Upper lobe of right lung (tissue), 1 donor: Measurements from ENCODE around the gene ETHE1. TPM values are rescaled to one million over a fixed set of nuclear protein-coding genes. Genes with fewer than 3 reads are reported as not detected.

Experiments used
- ATAC-seq: fragments of 200-7000 bp; cut with Tn5 transposase; one replicate; pipeline ENCODE4 v1.9.1; 2020; ENCODE audit warnings: mild to moderate bottlenecking, moderate library complexity
- DNase-seq: peaks from one replicate; pipeline ENCODE4 v3.0.0-alpha.2; 2020
- H3K27ac ChIP-seq: fragments of 200-600 bp; one replicate; pipeline ENCODE4 v1.8.0; 2022
- H3K27me3 ChIP-seq: fragments of 200-600 bp; one replicate; pipeline ENCODE4 v1.8.0; 2022; ENCODE audit warnings: mild to moderate bottlenecking
- H3K36me3 ChIP-seq: fragments of 200-600 bp; one replicate; pipeline ENCODE4 v1.8.0; 2022
- H3K4me1 ChIP-seq: fragments of 200-600 bp; one replicate; pipeline ENCODE4 v1.8.0; 2022
- H3K4me3 ChIP-seq: fragments of 200-600 bp; one replicate; pipeline ENCODE4 v1.8.0; 2022; ENCODE audit warnings: mild to moderate bottlenecking
- H3K9me3 ChIP-seq: fragments of 200-600 bp; one replicate; pipeline ENCODE4 v1.8.0; 2022
- CTCF ChIP-seq: fragments of 200-600 bp; IDR thresholded peaks from one replicate; pipeline ENCODE4 v1.8.0; 2022; ENCODE audit warnings: antibody characterized with exemption
- intact Hi-C: fragments of 100-400 bp; cut with DNase I; formaldehyde crosslinking; loops from one replicate; pipeline ENCODE4 v1.11.0; 2022
- total RNA-seq: library from RNA; stranded (reverse); fragmentation: NEBNext Ultra II Directional; extraction: Animal tissue kit (Norgen Biotek cat#: 25700); gene quantifications from one replicate; pipeline ENCODE4 v1.2.1, GENCODE V29; 2021
- donor health status: DM: no; HTN: yes; CAD: no; lungs with severe emphysema.

Gene ETHE1
- total RNA-seq, 1 donor from 2014 or later, result 34.6 TPM

GRCh38 chr19:43562698-43563241 lies 35.8 kb upstream of the ETHE1 start:
- no peaks in the 10 kb centered on the region for H3K27me3 ChIP-seq
- DNase-seq (peak; percentile 89), ATAC-seq (peak; percentile 93)
- H3K4me1 ChIP-seq, result peaks cover 17% of the 10 kb centered on the region
- H3K36me3 ChIP-seq, result peaks cover 24% of the 10 kb centered on the region
- TF ChIP-seq CTCF, result no peak
- no peaks in the 10 kb centered on the region for H3K9me3 ChIP-seq
- H3K27ac ChIP-seq, result peak overlapping the region; percentile 83
- no peak overlapping the region for H3K4me3 ChIP-seq
- intact Hi-C loops, result no loop called here

- Histone ChIP-seq H3K27ac (peak overlapping the region; percentile 83), H3K4me3 (no peak overlapping the region), H3K9me3 (no peaks in the 10 kb centered on the region), H3K27me3 (no peaks in the 10 kb centered on the region), H3K4me1 (peaks cover 17% of the 10 kb centered on the region), H3K36me3 (peaks cover 27% of the 10 kb centered on the region)
- DNase-seq (no peak), ATAC-seq (peak; percentile 7)
- intact Hi-C loops, result no loop called here
- TF ChIP-seq CTCF, result no peak
Observed at GRCh38 chr19:43562226-43562697, 35.3 kb upstream of the ETHE1 start.

- ATAC-seq (no peak), DNase-seq (no peak)
- no peaks in the 10 kb centered on the region for H3K27me3 ChIP-seq
- peaks cover 29% of the 10 kb centered on the region for H3K36me3 ChIP-seq
- intact Hi-C loops, result no loop called here
- no peak for TF ChIP-seq CTCF
- H3K27ac ChIP-seq, result peak overlapping the region; percentile 83
- H3K4me3 ChIP-seq, result no peak overlapping the region
- H3K9me3 ChIP-seq, result no peaks in the 10 kb centered on the region
- peaks cover 17% of the 10 kb centered on the region for H3K4me1 ChIP-seq
Observed at GRCh38 chr19:43561139-43561970, 34.4 kb upstream of the ETHE1 start.

GRCh38 chr19:43560687-43561086 lies 33.7 kb upstream of the ETHE1 start:
- H3K4me1 ChIP-seq, result peaks cover 17% of the 10 kb centered on the region
- no peak overlapping the region for H3K4me3 ChIP-seq
- H3K27ac ChIP-seq, result peak overlapping the region; percentile 6
- no peak for ATAC-seq
- TF ChIP-seq CTCF, result no peak
- DNase-seq, result no peak
- no peaks in the 10 kb centered on the region for H3K9me3 ChIP-seq
- no peaks in the 10 kb centered on the region for H3K27me3 ChIP-seq
- peaks cover 29% of the 10 kb centered on the region for H3K36me3 ChIP-seq
- intact Hi-C loops, result no loop called here

GRCh38 chr19:43555185-43555770 lies 28.3 kb upstream of the ETHE1 start:
- peaks cover 37% of the 10 kb centered on the region for H3K36me3 ChIP-seq
- no peak overlapping the region for H3K27ac ChIP-seq
- H3K4me3 ChIP-seq, result no peak overlapping the region
- TF ChIP-seq CTCF, result peak; percentile 69
- H3K27me3 ChIP-seq, result no peaks in the 10 kb centered on the region
- ATAC-seq (peak; percentile 91), DNase-seq (no peak)
- H3K9me3 ChIP-seq, result no peaks in the 10 kb centered on the region
- intact Hi-C loops, result no loop called here
- no peaks in the 10 kb centered on the region for H3K4me1 ChIP-seq
